ENCODE data around the gene SLC35F4.
"Not testable (repeated sequence)": the region's sequence is repeated elsewhere in the genome, so short reads cannot be mapped to it uniquely, and the experiment has no call there.

SLC35F4 gene

GRCh38 chr14:57865403-57866198 lies at the start of gene SLC35F4:
Gene SLC35F4, minus strand, starts transcription at chr14:57866092.
- in situ Hi-C loops (cut with MboI; ENCODE audit: low sequenced_read_pairs), result no loop called here

- in situ Hi-C loops (cut with MboI; ENCODE audit: low sequenced_read_pairs), result no loop called here
Observed at GRCh38 chr14:57909626-57910025, 43.7 kb upstream of the SLC35F4 start.

GRCh38 chr14:57903954-57904353 lies 38.1 kb upstream of the SLC35F4 start:
- in situ Hi-C loops (cut with MboI; ENCODE audit: low sequenced_read_pairs), result no loop called here

GRCh38 chr14:57898837-57899572 lies 33.1 kb upstream of the SLC35F4 start:
- in situ Hi-C loops (cut with MboI; ENCODE audit: low sequenced_read_pairs), result no loop called here

- in situ Hi-C loops (cut with MboI; ENCODE audit: low sequenced_read_pairs), result no loop called here
Observed at GRCh38 chr14:57897144-57897748, 31.4 kb upstream of the SLC35F4 start.

- in situ Hi-C loops (cut with MboI; ENCODE audit: low sequenced_read_pairs), result no loop called here
Observed at GRCh38 chr14:57889245-57889644, 23.4 kb upstream of the SLC35F4 start.

GRCh38 chr14:57884175-57884574 lies 18.3 kb upstream of the SLC35F4 start:
- in situ Hi-C loops (cut with MboI; ENCODE audit: low sequenced_read_pairs), result no loop called here

GRCh38 chr14:57883061-57883460 lies 17.2 kb upstream of the SLC35F4 start:
- in situ Hi-C loops (cut with MboI; ENCODE audit: low sequenced_read_pairs), result no loop called here

GRCh38 chr14:57879516-57879915 lies 13.6 kb upstream of the SLC35F4 start:
- in situ Hi-C loops (cut with MboI; ENCODE audit: low sequenced_read_pairs), result no loop called here

- in situ Hi-C loops (cut with MboI; ENCODE audit: low sequenced_read_pairs), result no loop called here
Observed at GRCh38 chr14:57875985-57876384, 10.1 kb upstream of the SLC35F4 start.

GRCh38 chr14:57875296-57875695 lies 9.4 kb upstream of the SLC35F4 start:
- in situ Hi-C loops (cut with MboI; ENCODE audit: low sequenced_read_pairs), result no loop called here

GRCh38 chr14:57871459-57872080 lies 5.7 kb upstream of the SLC35F4 start:
- in situ Hi-C loops (cut with MboI; ENCODE audit: low sequenced_read_pairs), result no loop called here

GRCh38 chr14:57870686-57871457 lies 5.0 kb upstream of the SLC35F4 start:
- in situ Hi-C loops (cut with MboI; ENCODE audit: low sequenced_read_pairs), result no loop called here

GRCh38 chr14:57869617-57870016 lies 3.7 kb upstream of the SLC35F4 start:
- in situ Hi-C loops (cut with MboI; ENCODE audit: low sequenced_read_pairs), result no loop called here

GRCh38 chr14:57866199-57866705 lies 360 bp upstream of the SLC35F4 start:
- in situ Hi-C loops (cut with MboI; ENCODE audit: low sequenced_read_pairs), result no loop called here

- in situ Hi-C loops (cut with MboI; ENCODE audit: low sequenced_read_pairs), result no loop called here
Observed at GRCh38 chr14:57865066-57865402, 858 bp downstream of the SLC35F4 start.

GRCh38 chr14:57864659-57865058 lies 1.2 kb downstream of the SLC35F4 start:
- in situ Hi-C loops (cut with MboI; ENCODE audit: low sequenced_read_pairs), result no loop called here

- in situ Hi-C loops (cut with MboI; ENCODE audit: low sequenced_read_pairs), result no loop called here
Observed at GRCh38 chr14:57863471-57863870, 2.4 kb downstream of the SLC35F4 start.

GRCh38 chr14:57855666-57856065 lies 10.2 kb downstream of the SLC35F4 start:
- in situ Hi-C loops (cut with MboI; ENCODE audit: low sequenced_read_pairs), result not testable (repeated sequence)

GRCh38 chr14:57854571-57854970 lies 11.3 kb downstream of the SLC35F4 start:
- in situ Hi-C loops (cut with MboI; ENCODE audit: low sequenced_read_pairs), result no loop called here

GRCh38 chr14:57851354-57851753 lies 14.5 kb downstream of the SLC35F4 start:
- in situ Hi-C loops (cut with MboI; ENCODE audit: low sequenced_read_pairs), result no loop called here

All from HL-60/S4 treated with phorbol 12-myristate 13-acetate at 8.2 ng/mL for 4 days and 3 days (cell line).